Fibroblast of lung (primary cell): ENCODE measurements around the gene PDZD4.

Experiments used
- EZH2 ChIP-seq: IDR thresholded peaks from 2 replicates; pipeline ENCODE4 v1.5.1; 2012; ENCODE audit warnings: low read length, control low read depth, mild to moderate bottlenecking; ENCODE audit errors: missing control alignments
- TF ChIP-seq, protein P1 (sequence below), 2 donors: IDR thresholded peaks in 1 of 2; conservative IDR thresholded peaks in 1 of 2; 1 replicate in 1 of 2; 2 replicates in 1 of 2; pipeline ENCODE4 v1.5.1; 2011 to 2012; ENCODE audit warnings: low read length in 2 of 2, control low read depth in 1 of 2, inconsistent platforms in 1 of 2, low read depth in 1 of 2, mild to moderate bottlenecking in 1 of 2

GRCh38 chrX:153783378-153784013, 46.8 kb downstream of the PDZD4 start:
- TF ChIP-seq, protein P1, sequence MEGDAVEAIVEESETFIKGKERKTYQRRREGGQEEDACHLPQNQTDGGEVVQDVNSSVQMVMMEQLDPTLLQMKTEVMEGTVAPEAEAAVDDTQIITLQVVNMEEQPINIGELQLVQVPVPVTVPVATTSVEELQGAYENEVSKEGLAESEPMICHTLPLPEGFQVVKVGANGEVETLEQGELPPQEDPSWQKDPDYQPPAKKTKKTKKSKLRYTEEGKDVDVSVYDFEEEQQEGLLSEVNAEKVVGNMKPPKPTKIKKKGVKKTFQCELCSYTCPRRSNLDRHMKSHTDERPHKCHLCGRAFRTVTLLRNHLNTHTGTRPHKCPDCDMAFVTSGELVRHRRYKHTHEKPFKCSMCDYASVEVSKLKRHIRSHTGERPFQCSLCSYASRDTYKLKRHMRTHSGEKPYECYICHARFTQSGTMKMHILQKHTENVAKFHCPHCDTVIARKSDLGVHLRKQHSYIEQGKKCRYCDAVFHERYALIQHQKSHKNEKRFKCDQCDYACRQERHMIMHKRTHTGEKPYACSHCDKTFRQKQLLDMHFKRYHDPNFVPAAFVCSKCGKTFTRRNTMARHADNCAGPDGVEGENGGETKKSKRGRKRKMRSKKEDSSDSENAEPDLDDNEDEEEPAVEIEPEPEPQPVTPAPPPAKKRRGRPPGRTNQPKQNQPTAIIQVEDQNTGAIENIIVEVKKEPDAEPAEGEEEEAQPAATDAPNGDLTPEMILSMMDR (conservative IDR thresholded peaks at IDR 0.05 in 1 of 2, IDR thresholded peaks at IDR 0.05 in 1 of 2; ENCODE audit: low read depth in 1 of 2, low read length in 2 of 2) = no peak
- TF ChIP-seq EZH2 = no peak
